Mucosa of gallbladder (tissue), 1 donor: ENCODE data around the gene CYP27B1. TPM values are rescaled to one million over a fixed set of nuclear protein-coding genes. Genes with fewer than 3 reads are reported as not detected.

Experiments used
- DNase-seq: peaks from one replicate; pipeline ENCODE4 v3.0.0-alpha.2; 2020; ENCODE audit warnings: low spot score
- total RNA-seq: library from RNA; stranded (reverse); gene quantifications from one replicate; pipeline ENCODE4 v1.2.1, GENCODE V29; 2021
- donor health status: DM: no; HTN: no; CAD: no.

CYP27B1 gene
- total RNA-seq, 1 donor from 2014 or later = 1.6 TPM

DNA sequence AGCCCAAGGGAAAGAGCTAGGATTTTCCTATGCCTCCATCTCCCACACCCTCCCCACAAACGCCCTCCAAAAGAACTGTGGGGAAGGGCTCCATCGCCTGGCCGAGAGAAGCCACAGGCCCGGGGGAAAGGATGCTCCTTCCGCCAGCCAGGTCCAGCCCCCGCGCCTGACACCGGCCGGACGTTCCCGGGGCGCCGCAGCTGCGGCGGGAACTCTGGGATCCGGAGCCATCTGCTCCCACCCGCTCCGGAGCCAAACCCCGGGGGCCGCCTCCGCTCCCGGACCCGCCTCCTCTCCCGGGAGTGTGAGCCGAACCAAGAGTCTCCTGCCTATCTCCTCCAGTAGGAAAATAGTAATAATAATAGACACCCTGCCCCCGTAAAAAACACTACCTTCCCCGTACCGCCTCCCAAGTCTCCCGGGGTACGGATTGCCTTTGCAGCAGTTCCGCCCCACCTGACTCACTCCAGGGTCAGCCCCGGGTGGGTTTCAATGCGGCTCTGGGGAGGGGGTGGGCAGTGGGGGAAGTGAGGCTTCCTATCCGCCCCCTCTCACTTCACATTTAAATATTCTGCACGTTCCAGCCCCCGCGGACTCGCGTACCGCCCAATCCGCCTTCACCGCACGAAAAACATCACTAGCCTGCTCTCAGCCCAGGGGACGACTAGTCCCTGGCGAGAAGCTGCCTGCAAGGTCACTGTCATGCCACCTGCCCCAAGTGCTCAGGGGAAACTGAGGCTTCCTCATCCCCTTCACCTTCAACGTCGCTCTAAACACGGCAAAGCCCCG lies 30.7 kb downstream of the CYP27B1 start:
- no peak for DNase-seq

DNA sequence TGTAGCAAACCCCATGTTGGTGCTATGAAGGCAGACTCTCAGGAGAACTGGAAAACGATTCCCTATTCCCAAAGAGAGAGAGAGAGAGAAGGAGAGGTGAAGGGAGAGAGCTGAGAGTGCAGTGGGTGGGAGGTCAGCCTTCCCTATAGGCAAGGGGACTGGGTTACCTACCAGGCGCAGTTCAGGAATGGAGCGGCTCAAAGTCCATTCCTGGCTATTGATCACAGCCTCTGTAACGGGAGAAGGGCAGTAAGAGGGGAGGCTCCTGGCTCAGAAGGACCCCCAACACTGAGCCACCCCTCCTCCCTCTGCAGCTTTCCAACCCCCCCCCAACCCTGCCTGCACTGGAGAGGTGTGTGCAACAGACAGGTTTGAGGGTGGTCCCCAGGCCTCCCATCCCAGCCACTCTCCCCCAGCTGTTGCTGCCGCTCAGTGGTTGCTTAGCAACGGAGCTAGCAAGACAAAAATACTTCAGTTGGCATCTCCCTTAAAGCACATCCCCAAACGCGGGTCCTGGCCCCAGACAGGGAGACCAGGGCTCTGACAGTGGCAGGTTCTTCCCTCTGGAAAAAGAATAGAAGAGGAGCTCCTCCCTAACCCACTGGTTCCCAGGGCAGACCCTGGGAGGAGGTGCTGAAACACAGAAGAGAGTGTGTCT lies 31.6 kb downstream of the CYP27B1 start:
- DNase-seq = no peak

DNA sequence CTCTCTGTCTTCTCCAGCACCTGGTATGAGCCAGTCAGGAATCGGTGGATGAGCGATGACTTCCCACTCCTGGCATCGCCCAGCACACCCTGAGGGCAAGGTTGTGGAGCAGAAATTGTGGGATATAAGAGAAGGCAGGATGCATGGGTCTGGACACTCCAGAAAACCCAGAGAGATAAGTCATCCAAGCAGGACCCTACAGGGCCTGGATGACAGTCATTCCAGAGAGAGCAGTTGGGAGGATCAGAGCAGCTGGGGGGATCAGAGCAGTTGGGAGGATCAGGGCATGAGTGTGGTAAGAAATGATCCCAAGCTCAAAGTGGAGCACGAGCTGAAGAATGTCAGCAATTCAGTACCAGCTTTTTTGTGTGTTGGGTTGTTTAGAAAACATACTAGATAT lies 32.3 kb downstream of the CYP27B1 start:
- no peak for DNase-seq

DNA sequence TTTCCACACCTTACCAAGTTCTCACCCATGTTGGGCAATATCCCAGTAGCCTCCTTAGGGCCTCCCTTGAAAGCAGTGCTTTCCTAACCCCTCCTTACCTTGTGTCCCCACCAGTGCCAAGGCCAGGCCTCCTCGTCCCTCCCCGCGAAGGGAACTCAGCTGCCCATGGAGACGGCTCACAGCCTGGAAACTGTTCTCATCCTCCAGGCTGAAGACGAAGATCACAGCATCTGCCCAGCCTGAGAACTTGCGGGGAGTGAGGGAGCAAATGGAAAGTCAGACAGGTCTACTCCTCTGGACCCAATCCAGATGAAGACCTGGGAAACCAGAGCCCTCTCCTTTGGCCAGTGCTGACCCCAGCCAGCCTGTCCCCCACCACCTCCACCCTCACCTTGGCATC lies 33.0 kb downstream of the CYP27B1 start:
- no peak for DNase-seq

DNA sequence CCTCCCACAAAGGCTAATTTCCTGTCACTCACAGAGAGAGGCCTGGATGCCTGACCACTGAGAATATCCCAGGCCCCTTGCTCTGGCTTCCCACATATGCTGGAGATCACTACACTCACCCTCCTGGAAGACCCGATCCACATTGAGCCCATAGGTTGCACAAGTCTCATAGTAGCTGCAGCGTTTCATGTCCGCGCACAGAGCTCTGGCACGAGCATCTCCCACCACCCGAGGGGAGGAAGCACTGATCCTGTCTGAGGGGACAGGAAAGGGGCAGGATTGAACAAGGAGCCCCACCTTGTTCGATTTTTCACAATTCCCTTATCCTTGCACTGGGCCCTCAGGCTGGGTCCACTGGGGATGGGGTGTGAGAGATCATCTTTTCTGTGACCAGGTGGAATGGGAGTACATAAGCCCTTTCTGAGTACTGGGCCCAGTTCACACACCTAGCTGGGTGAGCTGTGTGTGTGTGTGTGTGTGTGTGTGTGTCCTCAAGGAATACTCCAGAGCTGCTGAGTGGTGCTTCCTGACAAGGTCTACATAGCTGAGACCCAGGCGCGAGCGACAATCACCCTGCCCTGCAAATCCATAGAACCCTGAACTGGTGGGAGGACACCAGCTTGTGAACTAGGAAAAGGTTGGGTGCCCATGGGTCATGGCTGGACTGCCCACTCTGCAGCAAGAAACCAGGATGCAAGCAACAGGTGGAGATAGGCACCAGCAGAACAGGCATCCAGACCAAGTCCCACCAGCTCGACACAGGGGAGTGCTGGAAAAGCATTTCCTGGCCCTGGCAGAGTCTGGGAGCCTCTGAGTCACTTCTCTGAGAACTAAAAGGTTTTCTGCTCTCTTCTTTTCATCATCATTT lies 33.9 kb downstream of the CYP27B1 start:
- DNase-seq = no peak

DNA sequence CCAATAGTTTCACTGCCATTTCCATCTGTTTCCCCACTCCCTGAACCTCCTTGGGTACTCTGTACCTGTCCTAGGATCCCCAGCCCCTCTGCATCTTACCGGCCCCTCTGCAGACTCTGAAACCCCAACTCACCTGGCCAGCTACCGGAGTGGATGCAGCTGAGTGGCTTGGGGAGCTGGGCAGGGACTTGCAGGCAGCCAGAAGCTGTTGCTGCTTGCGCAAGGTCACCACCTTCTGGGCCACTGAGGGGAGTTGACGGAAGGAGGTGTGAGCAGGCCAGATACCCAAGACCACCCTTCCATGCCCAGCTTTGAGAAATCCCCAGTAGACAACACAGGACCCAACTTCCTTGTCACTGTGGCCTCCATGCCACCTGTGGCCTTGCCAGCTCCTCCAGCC lies 34.6 kb downstream of the CYP27B1 start:
- DNase-seq = no peak

DNA sequence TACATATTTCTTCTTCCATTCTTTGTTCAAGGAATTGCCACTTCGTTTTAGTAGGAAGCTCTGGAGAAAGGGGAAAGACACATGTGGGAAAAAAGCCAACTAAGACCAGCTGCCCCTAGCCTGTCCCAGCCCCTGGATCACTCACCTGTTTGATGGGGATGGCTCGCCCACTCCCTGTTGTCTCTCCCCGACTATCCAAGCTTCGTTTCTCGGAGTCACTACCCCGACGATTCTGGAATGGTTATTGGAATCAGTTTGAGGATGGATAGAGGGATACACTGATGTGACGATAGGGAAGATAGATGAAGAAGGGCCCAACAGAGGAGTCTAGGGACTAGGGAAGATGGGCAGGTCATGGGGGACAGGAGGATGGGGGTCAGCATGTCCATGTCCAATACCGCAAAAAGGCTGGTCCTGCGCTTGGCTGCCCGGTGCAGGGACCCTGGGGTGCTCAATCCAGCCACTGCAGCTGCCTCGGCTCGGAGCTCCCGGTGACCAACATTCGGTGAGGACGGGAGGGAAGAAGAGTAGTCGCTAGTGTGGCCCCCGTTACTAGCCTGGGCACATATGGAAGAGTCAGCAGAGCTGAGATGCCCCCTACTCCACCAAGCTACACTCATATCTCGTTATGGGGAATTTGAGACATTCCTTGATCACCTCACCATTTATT lies 35.3 kb downstream of the CYP27B1 start:
- DNase-seq = no peak

DNA sequence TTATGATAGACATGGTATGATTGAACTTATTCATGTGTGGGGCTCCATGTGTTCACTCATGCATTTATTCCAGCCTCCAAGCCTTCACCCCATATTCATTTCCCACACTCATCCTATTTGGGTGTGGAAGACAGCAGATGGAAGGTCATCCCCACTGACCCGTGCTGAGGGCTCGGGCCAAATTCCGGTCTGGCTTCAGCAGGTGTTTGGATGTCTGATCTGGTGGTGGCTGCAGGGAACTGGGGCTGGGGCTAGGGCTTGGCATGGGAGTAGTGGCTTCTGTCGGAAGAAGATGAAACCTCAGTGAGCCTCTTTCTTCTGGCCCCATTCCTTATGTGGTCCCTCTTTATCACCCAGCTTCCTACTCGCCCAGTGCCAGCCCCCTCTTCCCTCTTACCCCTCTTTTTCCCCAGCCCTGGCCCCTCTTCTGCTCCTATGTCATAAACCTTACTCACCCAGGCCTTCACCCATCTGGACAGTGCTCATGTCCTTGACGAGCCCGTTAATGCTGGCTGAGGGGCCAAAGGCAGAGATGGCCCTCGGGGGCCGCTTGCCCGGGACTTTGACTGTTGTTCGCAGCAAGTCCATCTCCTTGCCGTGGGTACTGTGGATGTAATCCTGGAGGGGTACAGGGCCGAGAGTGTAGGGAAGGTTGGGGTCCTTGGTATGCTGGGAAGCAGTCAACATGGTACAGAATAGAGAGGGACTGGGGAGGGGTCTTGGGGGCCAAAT lies 36.4 kb downstream of the CYP27B1 start:
- no peak for DNase-seq

DNA sequence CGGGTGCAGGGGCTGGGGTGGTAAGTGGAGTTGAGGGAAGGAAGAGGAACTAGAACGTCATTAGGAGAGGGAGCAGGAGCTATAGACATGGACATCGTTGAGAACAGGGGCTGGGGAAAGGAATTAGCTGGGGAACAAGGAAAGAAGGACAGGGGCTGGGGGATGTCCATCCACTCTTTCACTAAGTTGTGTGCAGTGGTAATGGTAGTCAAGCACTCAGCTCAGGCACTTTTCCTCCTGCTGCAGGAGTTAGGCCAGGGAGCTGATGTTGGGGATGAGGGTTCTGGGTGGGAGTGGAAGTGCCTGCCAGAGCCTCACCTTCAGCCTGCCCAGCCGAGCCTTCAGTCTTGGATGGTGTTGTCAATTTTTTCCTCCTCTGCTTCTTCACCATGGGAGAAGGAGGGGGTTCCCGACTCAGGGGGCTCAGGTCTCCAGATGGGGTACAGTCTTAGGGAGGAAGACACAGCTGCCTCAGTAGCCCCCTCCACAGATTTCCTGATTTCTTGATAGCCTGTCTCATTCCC lies 37.5 kb downstream of the CYP27B1 start:
- DNase-seq = no peak

DNA sequence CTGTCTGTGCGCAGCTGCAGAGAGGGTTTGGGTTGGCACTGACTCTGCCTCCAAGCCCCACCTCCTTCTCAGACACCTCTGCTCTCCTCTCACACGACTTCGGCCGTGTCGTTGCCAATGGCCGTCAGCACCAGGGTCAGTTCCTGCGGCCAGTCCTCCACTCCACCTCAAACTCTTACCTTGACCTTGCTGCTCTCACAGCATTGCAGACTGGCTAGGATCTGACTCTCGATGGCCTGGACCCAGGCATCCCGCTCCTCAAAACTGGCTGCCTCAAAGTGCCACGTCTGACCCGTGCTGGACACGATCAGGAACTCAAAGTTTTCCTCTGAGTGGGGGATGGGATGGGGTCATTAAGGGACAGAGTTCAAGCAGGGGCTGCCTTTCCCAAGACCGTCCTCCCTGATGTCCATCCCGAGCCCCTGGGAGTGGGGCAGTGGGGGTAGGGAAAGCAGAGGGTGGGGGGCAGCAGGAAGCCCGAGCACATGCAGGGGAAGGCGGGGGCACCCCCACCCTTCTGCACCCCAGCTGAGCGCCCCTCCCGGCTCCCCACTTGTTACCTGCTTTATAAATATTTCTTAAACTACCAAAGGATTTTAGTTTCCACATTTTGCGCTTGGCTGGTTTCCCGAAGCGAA lies 39.0 kb downstream of the CYP27B1 start:
- DNase-seq = no peak

DNA sequence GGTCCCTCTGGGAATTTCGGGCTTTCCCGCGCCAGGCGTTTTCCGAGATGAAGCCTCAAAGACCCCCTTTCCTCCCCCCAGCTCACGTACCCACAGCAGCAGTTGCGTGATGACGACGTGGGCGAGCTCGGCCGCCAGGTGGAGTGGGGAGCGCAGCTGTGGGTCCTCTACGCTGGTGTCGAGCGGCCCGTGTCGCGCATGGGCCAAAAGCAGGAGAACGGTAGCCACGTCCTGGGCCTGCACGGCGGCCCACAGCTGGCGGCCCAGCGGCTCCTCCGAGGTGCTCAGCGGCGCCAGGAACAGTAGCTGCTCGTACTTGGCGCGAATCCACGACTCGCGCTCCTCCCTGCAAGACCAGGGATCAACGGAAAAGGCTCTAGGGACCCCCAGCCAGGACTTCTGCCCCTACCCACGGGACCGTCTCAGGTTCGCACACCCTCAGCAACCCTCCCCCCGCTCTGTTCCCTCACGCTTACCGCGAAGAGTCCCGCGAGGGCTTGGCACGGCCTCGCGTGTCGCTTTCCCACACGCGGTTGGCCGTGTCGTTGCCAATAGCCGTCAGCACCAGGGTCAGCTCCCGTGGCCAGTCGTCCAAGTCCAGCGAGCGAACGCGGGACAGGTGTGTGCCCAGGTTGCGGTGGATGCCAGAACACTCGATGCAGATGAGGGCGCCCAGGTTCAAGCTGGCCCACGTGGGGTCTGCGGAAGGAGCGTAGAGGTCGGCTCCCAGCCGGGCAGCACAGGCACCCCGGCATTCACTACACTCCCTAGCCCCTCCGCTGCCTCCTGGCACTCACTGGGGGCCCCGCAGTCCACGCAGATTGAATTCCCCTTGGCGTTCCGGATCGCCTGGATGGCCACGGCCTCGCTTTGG lies 39.8 kb downstream of the CYP27B1 start:
- no peak for DNase-seq

DNA sequence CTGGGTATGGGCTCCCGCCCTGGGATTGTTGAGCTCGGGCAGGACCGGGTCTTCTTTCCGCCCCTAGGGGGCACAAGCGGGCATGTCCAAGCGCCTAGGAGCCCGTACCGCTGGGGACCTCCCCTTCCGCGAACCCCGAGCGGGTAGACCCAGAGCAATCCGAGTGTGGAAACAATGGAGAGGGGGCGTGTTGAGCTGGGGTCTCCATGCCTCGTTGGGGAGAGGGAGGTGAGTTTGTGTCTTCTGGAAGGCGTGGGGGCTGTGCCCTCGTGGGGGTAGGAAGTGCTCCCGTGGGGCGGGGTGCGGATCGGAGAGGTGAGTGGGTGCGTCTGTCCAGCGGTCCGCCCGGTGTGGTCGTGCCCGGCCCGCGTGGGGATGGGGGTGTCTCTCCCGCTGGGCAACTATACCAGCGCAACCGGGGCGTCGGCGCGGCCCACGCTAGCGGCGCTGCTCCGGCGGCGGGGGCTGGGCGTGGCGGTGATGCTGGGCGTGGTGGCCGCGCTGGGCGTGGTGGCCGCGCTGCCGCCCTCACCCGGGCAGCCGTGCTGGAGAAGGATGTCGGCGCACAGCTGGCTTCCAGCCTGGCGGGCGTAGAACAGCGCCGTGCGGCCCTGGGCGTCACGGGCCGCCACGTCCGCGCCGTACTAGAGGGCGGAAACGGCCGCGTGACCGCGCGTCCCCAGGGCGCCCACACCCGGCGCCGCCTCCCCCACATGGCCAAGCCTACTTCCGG lies 40.6 kb downstream of the CYP27B1 start:
- peak; percentile 70 for DNase-seq

DNA sequence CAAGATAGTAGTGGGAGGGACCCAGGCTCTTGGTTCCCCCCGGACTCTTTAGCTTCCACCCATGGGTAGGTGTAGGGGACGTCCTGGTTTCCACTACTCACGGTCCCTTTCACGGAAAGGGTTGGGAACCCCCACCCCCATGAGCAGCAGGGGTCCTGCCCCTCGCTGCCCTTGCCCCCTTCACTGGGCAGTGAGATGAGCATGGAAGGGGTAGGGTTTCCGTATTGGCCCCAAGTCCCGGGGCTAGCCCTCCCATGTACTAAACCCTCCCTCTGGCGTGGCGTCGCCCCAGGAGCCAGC lies 41.1 kb downstream of the CYP27B1 start:
- no peak for DNase-seq

DNA sequence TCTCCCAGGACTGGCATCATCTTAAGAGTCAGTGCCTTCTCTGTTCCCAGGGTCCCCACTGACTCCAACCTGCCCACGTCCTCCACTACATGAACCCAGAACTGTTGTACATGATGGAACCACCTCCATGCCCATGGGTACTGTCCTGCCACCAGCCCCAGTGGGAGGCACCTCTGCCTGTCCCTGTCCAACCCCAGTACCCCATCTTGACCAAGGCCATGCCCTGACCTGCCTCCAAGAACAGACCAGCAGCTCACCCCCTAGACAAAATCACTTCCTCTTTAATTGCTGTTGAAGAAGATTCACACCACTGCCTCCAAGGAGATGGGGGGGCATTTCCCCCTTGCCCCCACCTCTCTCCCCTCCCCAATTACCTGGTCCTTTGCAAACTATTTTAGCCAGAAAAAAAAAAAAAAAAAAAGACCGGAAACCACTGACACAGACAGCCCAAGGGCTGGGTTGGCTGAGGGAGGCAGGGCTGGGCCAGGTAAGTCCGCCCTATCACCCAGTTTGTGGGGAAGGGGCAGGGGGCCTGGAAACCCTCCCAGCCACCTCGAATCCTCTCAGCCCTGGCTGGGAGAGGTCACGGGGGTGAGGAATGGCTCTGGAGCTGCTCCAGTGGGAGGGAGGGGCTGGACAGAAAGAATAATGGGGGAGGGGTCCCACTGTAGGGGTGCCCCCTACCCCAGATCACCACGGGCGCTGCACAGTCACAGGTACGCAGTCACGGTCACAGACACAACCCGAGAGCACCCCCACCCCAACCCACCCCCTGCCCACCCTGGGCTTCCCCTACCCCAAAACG lies 41.7 kb downstream of the CYP27B1 start:
- DNase-seq = no peak

DNA sequence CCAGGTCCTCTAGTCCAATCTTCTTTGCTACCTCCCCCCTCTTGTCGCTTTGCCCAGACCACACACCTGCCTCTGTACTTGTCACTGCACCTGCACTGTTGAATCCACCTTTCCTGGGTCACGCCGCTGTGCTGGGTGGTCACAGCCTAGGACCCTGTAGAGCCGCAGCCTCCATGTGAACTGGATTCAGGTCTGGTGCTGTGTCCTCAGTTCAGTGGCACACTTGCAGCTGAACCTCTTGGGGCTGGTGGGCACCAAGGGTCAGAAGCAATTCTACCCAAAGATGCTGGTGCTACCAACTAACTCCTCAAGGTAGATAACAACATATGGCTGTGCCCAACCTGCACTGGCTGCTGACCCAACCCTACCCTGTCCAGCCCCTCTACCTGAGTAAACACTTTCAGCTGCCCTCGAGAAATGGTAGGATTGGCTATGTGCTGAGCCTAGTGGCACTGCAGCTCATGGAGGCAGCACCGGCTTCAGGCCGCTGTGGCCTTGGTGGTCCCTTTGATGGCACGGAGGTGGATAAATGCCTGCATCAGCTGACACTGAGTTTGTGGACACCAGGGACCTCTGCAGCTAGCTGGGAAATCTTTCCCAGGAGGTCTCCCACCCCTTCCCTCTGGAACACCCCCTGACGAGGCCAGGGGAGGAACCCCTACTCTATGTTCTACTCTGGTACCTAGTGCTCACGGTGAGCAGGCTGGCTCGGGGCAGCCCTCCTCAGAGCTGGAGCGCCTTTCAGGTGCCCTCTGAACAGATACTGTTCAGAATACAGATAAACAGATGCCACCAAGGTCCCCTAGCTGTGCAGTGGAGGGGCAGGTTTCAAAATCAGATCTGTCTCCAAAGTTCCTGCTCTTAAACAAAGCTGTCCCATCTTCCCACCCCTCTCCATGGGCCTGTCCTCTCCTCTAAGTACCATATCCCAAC lies 42.6 kb downstream of the CYP27B1 start:
- no peak for DNase-seq

DNA sequence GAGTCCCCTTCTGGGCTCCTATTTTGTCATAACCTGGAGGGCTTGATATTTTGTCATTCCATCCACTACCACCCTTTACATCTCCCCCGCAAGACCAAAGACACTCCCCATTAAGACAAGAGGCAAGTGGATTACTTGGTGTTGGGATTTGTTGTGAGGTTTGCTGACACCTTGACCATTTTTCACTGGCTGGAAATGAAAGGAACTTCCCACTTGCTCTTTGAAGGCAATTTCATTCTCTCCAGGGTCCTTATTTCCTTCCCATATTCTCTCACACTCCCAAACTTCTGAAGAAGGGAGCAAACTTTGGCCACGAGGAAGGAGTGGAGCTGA lies 43.3 kb downstream of the CYP27B1 start:
- no peak for DNase-seq
